NCI-H1694 (cell line): ENCODE results near the gene ENG.
"Not testable (repeated sequence)": the region's sequence is repeated elsewhere in the genome, so short reads cannot be mapped to it uniquely, and the experiment has no call there.

Source experiments
- DNase-seq: peaks from one replicate; lab custom pipeline; 2025; lab: John Stamatoyannopoulos, UW

ENG gene

DNA sequence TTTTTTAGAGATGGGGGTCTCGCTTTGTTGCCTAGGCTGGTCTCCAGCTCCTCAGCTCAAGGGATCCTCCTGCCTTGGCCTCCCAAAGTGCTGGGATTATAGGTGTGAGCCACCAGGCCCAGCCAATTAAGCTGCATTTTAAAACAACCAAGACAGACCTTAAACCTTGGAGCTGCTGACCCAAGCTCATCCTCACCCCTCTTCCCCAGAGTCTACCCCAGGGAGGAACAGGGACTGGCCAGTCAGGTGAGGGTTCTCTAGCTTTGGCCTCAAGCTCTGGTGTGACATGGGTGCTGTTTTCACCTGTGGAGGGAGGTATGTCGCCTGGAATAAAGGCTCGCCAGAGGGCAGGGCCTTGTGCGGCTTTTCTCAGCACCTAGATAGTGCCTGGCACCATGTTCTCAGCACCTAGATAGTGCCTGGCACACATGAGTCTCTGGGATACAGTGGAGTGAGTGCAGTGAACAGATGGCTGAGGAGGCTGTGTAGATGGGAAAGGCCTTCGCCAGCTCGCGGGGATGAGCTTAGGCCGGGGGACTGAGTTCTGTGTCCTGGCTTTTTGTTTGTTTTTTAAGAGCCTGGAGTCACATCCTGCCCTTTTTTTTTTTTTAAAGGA is 61.3 kb downstream of the ENG start:
- DNase-seq, result peak; percentile 50

- no peak for DNase-seq
These were observed 61.9 kb downstream of the ENG start for GRCh38 chr9:127792417-127793031.

DNA sequence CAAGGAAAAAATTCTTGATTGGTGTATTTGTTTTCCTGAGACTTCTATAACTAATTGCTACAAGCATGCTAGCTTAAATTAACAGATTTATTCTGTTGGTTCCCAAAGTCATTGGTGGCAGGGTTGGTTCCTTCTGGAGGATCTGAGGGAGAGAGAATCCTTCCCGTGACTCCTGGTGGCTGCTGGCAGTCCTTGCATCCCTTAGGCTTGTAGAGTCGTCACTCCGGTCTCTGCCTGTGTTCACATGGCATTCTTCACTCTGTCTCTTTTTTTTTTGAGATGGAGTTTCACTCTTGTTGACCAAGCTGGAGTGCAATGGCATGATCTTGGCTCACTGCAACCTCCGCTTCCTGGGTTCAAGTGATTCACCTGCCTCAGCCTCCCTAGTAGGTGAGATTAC is 63.4 kb downstream of the ENG start:
- DNase-seq, result no peak

DNA sequence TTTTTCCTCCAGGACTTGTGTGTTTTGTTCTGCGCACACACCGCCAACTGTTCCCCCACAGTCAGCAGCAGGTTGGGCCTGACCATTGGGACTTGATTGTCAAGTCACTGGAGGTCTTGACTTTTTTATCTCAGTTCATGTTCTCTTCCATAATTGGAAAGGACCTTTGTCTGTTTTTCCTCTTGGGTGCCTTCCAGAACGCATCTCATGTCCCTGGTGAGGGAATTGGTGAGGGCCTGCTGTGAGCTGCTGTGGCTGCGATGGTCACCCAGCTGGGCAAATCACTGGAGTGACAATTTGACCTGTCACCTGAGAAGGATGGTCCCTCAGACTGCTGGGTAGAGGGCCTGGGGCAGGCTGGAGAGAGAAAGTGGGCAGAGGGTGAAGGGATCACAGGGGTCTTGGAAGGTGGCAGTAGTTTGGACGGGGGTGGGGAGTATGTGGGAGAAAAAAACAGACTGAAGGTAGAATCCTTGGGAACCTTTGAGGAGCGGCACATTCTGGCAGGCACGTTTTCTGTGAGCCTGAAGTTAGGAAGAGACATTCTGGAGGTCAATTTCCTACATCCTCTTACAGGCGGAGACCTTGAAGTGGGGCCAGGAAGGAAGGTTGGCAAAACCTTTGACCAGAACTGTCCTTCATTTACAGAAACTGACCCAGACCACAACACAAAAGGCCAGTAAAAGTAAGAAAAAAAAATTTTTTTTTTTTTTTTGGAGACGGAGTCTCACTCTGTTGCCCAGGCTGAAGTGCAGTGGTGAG is 64.2 kb downstream of the ENG start:
- DNase-seq, result no peak

GRCh38 chr9:127789179-127789578 is 65.3 kb downstream of the ENG start:
- no peak for DNase-seq

DNA sequence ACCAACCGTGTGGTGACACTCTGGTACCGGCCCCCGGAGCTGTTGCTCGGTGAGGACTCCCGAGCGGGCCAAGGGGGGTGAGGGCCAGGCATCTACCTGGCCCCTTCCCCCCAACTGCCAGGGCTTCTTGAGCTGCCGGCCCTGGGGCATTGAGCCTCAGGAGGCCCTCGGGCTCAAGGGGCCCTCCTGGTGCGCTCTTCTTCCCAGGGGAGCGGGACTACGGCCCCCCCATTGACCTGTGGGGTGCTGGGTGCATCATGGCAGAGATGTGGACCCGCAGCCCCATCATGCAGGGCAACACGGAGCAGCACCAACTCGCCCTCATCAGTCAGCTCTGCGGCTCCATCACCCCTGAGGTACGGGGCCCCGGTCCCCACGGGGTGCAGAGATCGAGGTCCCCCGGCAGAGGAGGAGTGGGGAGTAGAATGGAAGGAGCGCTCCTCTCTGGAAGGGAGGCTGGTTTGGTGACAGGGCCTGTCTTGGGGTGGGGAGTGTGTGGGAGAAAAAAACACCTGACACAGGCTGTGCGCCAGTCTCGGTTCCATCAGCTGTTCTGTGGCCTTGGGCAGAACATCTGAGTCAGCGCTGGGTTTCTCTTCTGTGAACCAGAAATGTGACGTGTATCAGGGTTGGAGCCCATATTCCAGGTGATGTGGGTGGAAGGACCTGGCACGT is 66.0 kb downstream of the ENG start:
- no peak for DNase-seq

DNA sequence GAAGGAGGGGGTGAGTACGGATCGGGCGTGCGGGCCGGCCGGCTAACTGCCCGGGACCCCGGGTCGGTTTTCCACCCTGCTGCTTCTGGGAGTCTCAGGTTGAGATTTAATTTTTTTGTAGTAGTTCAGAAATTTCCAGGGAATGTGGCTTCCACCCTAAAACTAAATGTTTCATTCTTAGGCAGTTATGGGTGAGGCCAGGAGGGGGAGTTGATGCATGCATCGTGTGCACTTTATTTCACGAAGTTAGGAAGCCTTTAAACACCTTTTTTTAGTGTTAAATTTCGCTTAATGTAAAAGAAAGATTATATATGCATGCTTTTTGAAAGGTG is 67.7 kb downstream of the ENG start:
- no peak for DNase-seq

- peak; percentile 19 for DNase-seq
These were observed 68.3 kb downstream of the ENG start, which contains the start of gene CDK9 for GRCh38 chr9:127785933-127786772. Gene CDK9 (plus strand): TSS chr9:127786034. CDS start chr9:127786149, 115 bp downstream.

- peak; percentile 41 for DNase-seq
These were observed 69.2 kb downstream of the ENG start for GRCh38 chr9:127785023-127785932.

DNA sequence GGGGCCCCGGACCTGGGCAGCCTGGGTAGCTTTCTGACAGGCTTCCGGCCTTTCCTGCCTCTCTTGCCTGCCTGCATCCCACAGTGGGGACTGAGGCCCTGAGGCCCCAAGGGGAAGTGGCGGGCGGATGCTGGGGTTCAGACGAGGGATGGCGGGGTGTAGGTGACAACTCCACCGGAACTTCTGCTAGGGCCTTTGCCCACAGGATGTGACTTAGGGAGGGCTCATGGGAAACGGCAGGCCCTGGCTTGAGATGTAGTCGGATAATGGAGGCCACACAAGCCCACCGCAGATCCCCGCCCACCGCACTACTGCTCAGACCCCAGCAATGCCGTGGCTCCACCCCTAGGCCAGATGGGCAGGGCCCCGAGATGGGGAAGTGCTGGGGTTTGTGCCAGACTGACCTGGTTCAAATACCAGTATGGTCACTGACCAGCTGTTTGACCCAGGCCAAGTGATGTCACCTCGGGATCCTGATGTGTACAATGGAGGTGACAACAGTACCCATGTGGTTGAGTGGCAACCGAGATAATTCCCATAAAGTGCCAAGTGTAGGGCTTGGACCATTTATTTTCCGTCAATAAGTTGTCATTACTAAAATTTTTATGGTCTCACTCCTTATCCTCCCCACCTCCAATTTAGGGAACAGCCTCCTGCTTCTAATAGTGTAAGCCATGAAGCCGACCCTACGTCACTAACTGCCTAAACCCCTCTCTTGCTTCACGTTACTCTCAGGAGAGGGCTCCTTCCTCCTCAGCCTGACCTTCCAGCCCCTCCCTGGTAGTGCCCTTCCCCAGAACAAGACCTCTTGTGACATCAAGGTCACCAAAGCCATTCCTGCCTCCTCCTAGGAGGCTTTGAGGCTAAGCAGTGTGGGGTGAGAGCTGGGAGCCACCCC is 71.1 kb downstream of the ENG start:
- no peak for DNase-seq

- no peak for DNase-seq
These were observed 72.7 kb downstream of the ENG start for GRCh38 chr9:127781806-127782205.

DNA sequence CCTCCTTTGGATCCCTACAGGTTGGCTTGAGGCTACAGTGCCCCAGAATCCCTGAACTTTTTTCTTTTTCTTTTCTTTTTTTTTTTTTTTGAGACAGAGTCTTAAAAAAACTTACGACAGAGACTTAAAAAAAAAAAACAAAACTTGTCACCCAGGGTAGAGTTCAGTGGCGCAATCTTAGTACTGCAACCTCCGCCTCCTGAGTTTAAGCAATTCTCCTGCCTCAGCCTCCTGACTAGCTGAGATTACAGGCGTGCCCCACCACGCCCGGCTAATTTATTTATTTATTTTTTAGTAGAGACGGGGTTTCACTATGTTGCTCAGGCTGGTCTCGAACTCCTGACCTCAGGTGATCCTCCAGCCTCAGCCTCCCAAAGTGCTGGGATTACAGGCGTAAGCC is 73.5 kb downstream of the ENG start:
- DNase-seq, result not testable (repeated sequence)

DNA sequence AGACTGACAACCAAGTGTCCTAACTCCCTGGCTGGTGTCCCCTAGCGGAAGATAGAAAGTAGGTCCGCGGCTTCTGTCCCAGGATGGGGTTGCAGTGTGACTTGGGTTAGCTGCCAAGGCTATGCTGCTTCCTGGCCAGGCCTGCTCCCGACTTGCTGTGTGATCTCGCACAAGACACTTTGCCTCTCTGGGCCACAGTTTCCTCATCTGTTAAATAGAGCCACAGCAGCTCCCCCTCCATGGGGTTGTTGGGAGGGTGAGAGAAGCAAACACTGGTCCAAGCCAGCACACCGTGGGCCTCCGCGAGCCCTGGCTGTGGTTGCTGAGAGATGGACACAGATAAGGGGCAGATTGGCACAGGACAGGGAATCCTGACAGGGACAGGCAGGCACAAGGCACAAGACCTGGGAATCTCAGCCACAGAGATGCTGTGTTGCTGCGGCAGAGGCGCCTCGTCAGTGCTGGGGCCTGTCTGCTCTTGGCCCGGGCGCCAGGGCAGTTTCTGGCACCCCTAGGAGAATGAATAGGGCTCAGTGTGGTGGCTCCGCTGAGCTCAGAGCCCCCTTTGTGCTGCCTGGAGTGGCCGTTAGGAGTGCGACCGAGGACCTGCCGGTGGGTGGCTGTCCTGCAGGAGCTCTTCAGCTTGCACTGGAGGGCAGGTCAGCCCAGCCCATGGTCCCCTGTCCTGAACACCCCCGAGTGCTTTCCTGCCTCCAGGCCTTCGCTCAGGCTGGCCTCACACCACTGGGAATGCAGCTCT is 74.2 kb downstream of the ENG start:
- DNase-seq, result no peak

DNA sequence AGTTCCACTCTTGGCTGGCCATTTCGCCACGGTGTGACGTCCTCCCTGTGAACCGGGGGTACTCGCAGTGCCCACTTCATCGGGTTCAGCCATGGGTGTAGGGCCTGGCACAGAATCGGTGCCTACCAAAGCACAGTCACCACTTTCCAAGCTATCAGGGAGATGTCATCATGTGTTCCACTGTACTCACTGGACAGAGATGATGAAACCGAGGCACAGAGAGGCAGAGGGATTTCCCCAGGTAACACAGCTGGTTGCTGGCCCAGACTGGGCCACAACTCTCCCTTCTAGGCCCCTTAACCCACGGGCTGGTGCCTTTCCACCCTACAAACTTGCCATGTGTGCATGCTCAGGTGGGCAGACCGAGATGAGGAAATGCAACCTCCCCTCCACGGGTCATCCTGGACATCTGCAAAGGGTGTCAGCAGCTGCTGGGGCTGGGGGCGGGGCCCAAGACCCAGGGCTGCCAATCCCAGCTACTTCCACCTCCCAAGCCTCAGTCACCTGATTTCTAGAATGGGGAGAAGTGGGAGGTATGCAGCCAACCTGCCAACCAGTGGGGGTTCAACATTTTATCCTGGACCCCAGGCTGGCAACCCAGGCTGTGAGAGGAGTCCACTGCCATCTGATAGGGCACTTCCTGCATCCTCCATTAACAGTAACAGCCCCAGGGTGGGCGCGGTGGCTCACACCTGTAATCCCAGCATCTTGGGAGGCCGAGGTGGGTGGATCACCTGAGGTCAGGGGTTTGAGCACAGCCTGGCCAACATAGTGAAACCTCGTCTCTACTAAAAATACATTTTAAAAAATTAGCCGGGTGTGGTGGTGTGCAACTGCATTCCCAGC is 75.1 kb downstream of the ENG start:
- no peak for DNase-seq

DNA sequence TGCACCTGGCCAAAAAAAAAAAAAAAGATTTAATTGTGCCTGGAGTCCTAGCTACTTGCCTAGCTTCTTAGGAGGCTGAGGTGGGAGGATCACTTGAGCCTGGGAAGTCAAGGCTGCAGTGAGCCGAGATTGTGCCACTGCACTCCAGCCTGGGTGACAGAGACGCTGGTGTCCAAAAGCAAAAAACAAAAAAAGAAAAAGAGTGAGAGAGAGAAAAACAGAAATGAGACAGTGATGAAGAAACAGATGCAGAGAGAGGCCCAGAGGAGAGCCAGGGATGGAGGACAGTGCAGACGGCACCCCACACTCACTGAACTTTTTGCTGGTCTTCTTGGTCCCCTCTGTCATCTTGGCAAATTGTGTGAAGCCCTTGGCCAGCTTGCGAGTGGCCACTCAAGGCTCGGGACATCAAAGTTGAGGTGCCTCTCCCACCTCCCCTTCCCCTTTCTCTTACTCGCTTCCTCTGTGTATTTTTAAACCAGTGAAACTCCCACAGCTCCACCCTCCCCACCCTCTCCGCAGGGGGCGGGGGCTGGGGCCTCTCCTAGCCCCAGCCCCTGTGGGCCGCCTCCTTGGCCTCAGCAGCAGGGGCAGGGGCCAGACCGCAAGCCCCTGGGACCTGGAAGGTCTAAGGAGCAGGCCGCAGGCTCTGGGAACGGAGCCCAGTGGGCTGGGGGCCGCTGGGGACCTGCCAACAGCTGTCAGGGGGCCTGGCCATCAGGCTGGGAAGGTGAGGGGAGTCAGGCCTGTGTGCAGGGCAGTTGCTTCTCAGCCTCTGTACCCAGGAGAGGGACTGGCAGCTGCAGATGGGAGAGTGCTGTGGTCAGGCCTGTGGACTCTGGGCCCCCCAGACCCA is 76.0 kb downstream of the ENG start, which contains the start of gene SH2D3C:
Gene SH2D3C, minus strand, starts transcription at position 387 of the 856 bp plus-strand sequence. Its CDS starts 39 bp downstream, at position 348.
- no peak for DNase-seq

DNA sequence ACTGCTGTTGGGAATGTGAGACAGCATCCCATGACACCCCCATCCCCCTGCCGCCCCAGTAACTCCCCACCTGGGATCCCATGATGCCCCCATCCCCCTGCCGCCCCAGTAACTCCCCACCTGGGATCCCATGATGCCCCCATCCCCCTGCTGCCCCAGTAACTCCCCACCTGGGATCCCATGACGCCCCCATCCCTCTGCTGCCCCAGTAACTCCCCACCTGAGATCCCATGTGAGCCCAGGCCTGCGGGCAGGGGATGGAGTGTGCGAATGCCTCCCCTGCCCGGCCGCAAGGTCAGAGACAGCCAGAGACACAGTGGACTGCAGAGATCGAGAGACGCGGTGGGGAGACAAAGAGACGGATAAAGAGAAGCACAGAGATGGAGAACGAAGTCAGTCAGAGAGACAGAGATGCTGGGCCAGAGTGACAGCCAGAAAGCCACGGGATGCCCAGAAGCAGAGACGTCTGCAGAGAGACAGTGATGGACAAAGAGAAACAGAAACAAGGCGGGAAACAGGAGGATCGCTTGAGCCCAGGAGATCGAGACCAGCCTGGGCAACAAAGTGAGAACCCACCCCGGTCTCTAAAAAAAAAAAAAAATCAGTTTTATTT is 77.0 kb downstream of the ENG start:
- no peak for DNase-seq

DNA sequence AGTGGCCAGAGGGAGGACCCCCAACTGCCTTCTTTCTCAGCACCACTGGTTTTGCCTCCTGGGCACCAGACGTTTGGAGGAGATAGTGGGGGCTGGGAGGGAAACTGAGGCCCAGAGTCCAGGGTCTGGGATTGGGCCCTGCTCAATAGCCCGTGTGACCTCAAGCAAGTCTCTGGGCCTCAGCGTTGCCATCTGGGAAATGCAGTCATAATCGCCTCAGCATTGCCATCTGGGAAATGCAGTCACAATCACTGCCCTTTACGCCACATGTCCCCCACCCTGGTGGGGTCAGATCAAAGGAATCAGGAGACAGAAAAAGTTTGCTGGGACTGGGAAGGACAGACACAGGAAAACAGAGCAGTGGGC is 77.6 kb downstream of the ENG start:
- no peak for DNase-seq
